GM12873 (cell line): ENCODE results near the gene UBAC2.

Experiments used
- TF ChIP-seq, protein P1 (sequence below): IDR thresholded peaks from 2 replicates; pipeline ENCODE4 v1.5.1; 2012; ENCODE audit warnings: low read depth, mild to moderate bottlenecking, moderate library complexity, low read length, control low read depth; ENCODE audit not compliant: insufficient read depth; ENCODE audit errors: missing control alignments

UBAC2 gene

GRCh38 chr13:99347911-99348451 is 147.3 kb downstream of the UBAC2 start:
- TF ChIP-seq, protein P1, sequence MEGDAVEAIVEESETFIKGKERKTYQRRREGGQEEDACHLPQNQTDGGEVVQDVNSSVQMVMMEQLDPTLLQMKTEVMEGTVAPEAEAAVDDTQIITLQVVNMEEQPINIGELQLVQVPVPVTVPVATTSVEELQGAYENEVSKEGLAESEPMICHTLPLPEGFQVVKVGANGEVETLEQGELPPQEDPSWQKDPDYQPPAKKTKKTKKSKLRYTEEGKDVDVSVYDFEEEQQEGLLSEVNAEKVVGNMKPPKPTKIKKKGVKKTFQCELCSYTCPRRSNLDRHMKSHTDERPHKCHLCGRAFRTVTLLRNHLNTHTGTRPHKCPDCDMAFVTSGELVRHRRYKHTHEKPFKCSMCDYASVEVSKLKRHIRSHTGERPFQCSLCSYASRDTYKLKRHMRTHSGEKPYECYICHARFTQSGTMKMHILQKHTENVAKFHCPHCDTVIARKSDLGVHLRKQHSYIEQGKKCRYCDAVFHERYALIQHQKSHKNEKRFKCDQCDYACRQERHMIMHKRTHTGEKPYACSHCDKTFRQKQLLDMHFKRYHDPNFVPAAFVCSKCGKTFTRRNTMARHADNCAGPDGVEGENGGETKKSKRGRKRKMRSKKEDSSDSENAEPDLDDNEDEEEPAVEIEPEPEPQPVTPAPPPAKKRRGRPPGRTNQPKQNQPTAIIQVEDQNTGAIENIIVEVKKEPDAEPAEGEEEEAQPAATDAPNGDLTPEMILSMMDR, result no peak

- TF ChIP-seq, protein P1, result no peak
Observed at GRCh38 chr13:99350191-99350590, 149.5 kb downstream of the UBAC2 start.

- TF ChIP-seq, protein P1, result no peak
Observed at GRCh38 chr13:99351772-99352171, 151.1 kb downstream of the UBAC2 start.

DNA sequence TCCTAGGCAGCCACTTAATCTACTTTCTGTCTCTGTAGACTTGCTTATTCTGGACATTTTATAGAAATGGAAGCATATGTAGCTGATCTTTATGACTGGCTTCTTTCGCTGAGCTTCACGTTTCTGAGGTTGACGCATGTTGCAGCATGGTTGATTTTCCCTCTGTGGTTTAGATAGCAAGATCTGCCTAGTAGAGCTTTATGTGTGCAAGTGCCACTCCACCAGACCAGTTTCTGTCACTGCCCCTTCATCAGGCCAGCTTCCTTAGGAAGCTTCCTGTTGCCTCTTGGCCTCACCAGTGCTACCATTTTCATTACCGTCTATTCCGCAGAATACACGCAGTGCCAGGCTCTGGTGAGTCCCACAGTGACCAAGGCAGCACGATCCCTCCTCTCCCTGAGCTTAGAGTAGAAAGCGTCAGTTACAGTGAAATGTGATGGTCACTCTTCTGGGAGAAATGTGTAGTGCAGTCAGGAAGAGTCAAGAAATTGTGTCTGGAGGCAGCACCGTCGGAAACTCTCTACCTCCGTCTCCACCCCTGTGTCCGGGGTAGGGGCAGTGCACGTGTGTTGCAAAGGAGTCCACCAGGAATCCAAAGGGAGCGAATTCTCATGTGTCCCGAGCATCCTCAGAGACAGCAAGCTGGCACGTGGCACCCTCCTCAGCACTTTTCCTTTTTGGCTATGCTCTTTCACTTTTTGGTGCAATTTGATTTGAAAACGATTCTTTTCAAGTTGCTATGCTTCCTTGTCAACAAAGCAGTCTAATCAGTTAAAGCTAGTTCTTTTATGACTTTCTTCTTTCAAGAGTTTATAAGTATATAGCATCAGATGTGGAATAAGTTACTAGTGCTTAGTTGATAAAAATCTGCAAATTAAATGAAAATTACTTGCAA is 151.9 kb downstream of the UBAC2 start:
- TF ChIP-seq, protein P1, result no peak

GRCh38 chr13:99353246-99353600 is 152.6 kb downstream of the UBAC2 start:
- TF ChIP-seq, protein P1, result no peak

GRCh38 chr13:99353836-99354235 is 153.2 kb downstream of the UBAC2 start:
- TF ChIP-seq, protein P1, result no peak

GRCh38 chr13:99354371-99354951 is 153.8 kb downstream of the UBAC2 start:
- TF ChIP-seq, protein P1, result no peak
